Transverse colon (tissue), 4 donors: ENCODE data around the gene GPR17.

Source experiments
- CTCF ChIP-seq, 5 experiments: fragments of 200-600 bp in 3 of 5; fragments of 450-650 bp in 2 of 5; sonication (generic) in 3 of 5; IDR thresholded peaks; 1 replicate in 2 of 5; 2 replicates in 3 of 5; pipeline ENCODE4 v1.5.1; 2016 to 2017; ENCODE audit warnings: antibody characterized with exemption in 5 of 5, inconsistent platforms in 3 of 5, mild to moderate bottlenecking in 2 of 5, moderate library complexity in 1 of 5
- POLR2A ChIP-seq: fragments of 450-650 bp; IDR thresholded peaks from one replicate; pipeline ENCODE4 v1.6.1; 2016; ENCODE audit warnings: antibody characterized with exemption, mild to moderate bottlenecking, moderate library complexity
- POLR2AphosphoS5 ChIP-seq, 3 donors: sonication (generic); formaldehyde crosslinking; IDR thresholded peaks; one replicate each; pipeline ENCODE4 v1.6.1; 2016; ENCODE audit warnings: antibody characterized with exemption in 3 of 3

GRCh38 chr2:127661072-127661649 lies 15.2 kb downstream of the GPR17 start:
- no peak for TF ChIP-seq CTCF (IDR thresholded peaks at IDR 0.05)
- TF ChIP-seq POLR2A = no peak
- TF ChIP-seq POLR2AphosphoS5 (IDR thresholded peaks at IDR 0.05) = no peak
